GM19099 (cell line): ENCODE measurements around the gene CAP2.

Source experiments
- POLR2A ChIP-seq: IDR thresholded peaks from 3 replicates; pipeline ENCODE4 v1.6.1; 2011; ENCODE audit warnings: low read depth; ENCODE audit not compliant: insufficient read length; ENCODE audit errors: extremely low read depth

CAP2 gene

GRCh38 chr6:17497535-17498095 lies 104.2 kb downstream of the CAP2 start:
- no peak for TF ChIP-seq POLR2A

DNA sequence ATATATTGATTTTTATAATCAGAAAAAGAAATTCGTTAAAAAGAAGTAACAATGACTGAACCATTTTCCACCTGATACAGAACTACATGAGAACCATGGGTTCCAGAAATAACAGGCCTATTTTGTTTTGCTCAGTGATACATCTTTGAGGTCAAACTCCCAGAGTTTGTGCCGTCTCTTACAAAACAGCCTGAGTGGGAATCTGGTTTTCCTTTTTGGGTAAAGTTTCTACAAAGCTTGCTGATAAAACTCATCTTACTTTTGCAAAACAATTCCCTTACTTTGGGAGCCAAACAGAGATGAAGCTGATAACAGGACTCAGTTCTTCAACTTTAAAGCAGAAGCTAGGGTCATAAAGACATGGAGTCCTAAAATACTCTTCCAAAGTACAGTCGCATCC lies 108.0 kb downstream of the CAP2 start:
- no peak for TF ChIP-seq POLR2A

- TF ChIP-seq POLR2A = no peak
Measured at GRCh38 chr6:17501982-17502704, 108.7 kb downstream of the CAP2 start.

GRCh38 chr6:17503051-17503450 lies 109.7 kb downstream of the CAP2 start:
- no peak for TF ChIP-seq POLR2A

GRCh38 chr6:17504005-17504404 lies 110.6 kb downstream of the CAP2 start:
- TF ChIP-seq POLR2A = no peak

DNA sequence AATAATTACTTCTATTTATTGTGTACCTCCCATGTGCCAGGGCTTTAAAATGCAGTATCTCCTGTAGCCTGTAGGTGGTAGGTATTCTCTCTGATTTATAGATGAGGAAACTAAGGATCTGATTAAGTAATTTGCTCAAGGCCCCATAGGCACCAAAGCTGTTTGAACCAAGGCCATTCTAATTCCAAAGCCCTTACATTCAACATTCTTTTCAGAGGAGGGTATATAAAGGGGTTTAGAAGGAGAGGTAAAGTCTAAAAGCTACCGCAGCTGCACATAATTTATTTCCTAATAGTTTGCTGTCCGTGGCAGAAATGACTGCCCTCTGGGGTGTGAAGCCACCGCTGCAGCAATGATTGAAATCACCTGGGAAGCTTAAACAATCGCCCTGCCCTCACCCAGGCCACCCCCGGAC lies 111.7 kb downstream of the CAP2 start:
- no peak for TF ChIP-seq POLR2A

GRCh38 chr6:17505767-17506280 lies 112.4 kb downstream of the CAP2 start:
- no peak for TF ChIP-seq POLR2A

- no peak for TF ChIP-seq POLR2A
Measured at GRCh38 chr6:17506531-17506930, 113.1 kb downstream of the CAP2 start.

GRCh38 chr6:17506962-17507361 lies 113.6 kb downstream of the CAP2 start:
- TF ChIP-seq POLR2A = no peak

DNA sequence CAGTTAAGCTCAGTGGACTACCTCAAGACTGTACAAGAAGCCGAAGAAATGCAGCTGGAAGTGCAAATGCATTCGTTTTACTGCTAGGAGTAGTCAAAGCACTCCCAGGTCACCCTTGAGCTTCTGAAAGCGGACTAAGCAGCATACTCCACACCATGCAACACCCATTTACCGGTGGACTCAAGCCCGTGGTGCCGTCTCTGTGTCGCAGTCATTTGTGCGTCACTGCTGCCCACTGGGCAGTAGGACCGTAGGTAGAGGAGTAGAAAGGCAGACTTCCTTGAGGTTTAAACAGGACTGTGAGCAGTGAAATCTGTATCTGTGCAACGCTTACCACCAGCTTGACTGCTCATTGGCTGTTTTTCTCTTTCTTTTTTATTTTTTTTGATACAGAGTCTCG lies 117.7 kb downstream of the CAP2 start:
- no peak for TF ChIP-seq POLR2A

DNA sequence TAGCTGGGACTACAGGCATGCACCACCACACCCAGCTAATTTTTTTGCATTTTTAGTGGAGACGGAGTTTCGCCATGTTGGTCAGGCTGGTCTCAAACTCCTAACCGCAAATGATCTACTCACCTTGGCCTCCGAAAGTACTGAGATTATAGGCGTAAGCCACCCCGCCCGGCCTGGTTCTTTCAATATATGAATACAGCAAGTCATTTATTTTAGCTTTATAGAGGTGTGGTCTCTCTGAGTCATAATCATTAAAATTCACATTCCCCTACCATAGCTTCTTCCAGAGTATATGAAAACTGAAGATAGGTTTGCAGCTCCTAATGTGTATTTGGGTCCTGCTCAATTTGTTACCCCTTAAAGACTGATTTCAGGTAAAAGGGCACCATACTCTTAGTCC lies 118.2 kb downstream of the CAP2 start:
- TF ChIP-seq POLR2A = no peak

DNA sequence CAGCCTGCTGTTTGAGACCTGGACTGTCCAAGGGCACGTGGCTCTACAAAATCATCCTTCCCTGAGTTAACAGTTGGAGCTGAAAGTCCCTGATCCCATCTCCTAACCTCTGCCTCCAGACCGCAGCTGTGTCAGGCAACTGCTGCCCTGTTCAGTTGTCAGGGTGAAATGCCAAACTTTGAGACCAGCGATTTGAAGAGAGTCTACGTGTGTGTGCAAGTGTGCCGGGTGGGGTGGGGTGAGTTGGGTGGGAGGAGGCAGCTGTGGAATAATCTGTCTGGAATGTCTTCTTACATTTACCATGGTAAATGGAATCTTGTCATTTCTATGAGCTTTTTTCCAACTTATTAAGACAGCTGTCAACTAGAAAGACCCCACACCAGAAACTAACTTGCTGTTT lies 125.7 kb downstream of the CAP2 start:
- no peak for TF ChIP-seq POLR2A

DNA sequence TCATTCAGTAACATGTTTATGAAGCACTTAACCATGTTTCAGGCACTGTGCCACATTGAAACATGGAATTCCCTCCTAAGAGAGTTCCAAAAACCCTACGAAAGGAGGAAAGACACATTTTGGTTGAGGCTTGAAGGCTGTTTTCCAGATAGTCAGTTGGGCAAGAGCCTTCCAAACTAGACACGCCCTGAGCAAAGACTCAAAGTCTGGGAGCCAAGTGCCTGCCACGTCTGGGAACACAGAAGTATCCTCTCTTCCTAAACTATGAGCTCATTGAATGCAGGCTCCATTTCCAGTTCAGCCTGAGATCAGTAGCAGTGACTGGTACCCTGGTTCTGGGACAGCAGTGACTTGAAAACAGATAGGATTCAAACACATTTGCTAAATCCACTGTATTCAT lies 132.2 kb downstream of the CAP2 start:
- TF ChIP-seq POLR2A = no peak

DNA sequence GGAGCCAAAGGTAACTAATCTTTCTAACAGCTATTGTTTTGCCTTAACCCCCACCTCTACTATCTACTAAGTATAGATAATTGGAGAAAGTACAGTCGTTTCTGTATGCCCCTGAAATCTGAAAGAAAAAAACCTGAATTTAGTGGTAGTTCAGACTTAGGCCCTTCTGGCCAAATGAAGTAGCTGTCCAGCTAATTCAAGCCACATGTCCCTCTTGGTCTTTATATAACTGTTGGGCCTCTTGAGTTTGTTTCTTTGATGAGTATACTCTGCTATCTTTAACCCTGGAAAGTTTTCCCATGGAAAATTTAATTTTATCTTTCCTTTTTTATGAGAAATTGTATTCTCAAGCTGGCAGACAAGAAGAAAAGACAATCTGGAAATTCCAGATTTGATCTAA lies 133.7 kb downstream of the CAP2 start:
- no peak for TF ChIP-seq POLR2A

DNA sequence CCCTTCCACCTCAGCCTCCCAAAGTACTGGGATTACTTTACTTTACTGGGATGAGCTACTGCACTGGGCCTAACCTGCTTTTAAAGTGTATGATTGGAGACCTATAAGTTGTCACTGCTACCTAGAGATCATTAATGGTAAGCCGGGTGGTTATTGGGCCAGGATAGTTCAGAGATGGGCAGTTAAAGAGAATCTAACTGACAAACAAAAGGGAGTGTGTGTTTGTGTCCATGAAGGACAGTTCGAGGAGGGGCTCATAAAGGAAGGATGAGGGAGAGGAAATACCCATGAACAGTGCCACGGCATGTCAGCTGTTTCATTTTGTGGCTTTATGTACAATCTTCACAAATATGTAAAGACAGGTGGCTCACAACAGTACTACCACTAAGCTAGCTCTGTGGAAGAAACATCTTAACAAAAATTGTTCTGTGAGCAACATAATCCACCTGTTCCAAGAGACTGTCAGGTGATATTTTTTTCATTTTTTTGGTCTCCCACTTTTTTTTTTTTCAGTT lies 137.0 kb downstream of the CAP2 start:
- TF ChIP-seq POLR2A = no peak

- TF ChIP-seq POLR2A = no peak
Measured at GRCh38 chr6:17536586-17536985, 143.2 kb downstream of the CAP2 start.

GRCh38 chr6:17542243-17542642 lies 148.8 kb downstream of the CAP2 start:
- no peak for TF ChIP-seq POLR2A

- TF ChIP-seq POLR2A = no peak
Measured at GRCh38 chr6:17551383-17551958, 158.1 kb downstream of the CAP2 start.
